PC-9 (cell line): ENCODE results near the gene TBX15.

Experiments
- EZH2 ChIP-seq: fragments of 200-600 bp; sonication (generic); IDR thresholded peaks from 2 replicates; pipeline ENCODE4 v1.8.0; 2017; ENCODE audit warnings: antibody characterized with exemption, low read depth
- TF ChIP-seq, protein P1 (sequence below): fragments of 200-600 bp; sonication (generic); conservative IDR thresholded peaks from 2 replicates; pipeline ENCODE4 v1.6.1; 2017; ENCODE audit warnings: mixed run types, antibody characterized with exemption, mild to moderate bottlenecking, moderate library complexity

DNA sequence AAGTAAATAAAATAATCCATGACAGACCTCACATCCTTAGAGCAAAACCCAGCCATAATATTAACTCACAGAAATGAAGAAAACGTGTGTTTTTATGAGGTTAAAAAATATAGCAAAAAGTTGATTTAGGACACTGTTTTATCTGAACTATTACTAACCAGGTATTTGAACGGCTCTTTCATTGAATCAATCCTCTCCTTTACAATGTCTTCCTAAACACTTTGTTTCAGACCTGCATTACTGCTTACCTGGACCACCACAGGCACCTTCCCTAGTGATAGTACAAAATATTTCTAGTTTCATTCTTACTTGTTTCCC lies 25.0 kb downstream of the TBX15 start:
- TF ChIP-seq, protein P1, sequence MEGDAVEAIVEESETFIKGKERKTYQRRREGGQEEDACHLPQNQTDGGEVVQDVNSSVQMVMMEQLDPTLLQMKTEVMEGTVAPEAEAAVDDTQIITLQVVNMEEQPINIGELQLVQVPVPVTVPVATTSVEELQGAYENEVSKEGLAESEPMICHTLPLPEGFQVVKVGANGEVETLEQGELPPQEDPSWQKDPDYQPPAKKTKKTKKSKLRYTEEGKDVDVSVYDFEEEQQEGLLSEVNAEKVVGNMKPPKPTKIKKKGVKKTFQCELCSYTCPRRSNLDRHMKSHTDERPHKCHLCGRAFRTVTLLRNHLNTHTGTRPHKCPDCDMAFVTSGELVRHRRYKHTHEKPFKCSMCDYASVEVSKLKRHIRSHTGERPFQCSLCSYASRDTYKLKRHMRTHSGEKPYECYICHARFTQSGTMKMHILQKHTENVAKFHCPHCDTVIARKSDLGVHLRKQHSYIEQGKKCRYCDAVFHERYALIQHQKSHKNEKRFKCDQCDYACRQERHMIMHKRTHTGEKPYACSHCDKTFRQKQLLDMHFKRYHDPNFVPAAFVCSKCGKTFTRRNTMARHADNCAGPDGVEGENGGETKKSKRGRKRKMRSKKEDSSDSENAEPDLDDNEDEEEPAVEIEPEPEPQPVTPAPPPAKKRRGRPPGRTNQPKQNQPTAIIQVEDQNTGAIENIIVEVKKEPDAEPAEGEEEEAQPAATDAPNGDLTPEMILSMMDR = no peak
- no peak for TF ChIP-seq EZH2
